Measurements from ENCODE around the gene PAX8. TPM values are rescaled to one million over a fixed set of nuclear protein-coding genes. Genes with fewer than 3 reads are reported as not detected.

The PAX8 gene
- total RNA-seq, 1 experiment from 2014 or later: 0.15 TPM

DNA sequence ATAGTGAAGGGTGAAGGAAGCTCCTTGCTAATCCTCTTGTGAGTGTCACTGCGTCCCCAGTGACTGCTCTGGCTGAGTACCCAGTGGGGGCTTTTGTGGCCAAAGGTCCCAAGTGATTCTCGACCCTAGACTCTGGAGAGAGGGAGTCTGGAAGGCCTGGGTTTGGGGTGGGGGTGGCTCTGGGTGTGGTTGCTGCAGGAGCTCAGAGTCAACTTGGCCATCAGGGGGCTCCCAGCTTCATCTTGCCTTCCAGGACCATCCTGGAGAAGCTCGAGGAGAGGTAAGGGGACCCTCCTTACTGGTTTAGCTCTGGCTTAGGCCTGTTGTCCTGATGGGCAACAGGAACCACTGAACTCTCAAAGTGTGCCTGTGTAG lies 104.4 kb downstream of the PAX8 start:
- DNase-seq (ENCODE audit: low read depth, low spot score): no peak
- BruUV-seq (replicated peaks): no TSS peak
- no peak for ATAC-seq
- H3K36me3 ChIP-seq (ENCODE audit: control insufficient read depth, insufficient read depth, low read length): no peaks in the 10 kb centered on the region
- H3K27me3 ChIP-seq (ENCODE audit: control insufficient read depth, insufficient read depth, low read length): no peaks in the 10 kb centered on the region
- intact Hi-C loops (cut with micrococcal nuclease; ENCODE audit: unreplicated experiment) (no loop called here), in situ Hi-C loops (cut with HindIII; ENCODE audit: low pct_unique_long_range_greater_than_20kb, low sequenced_read_pairs) (no loop called here)
- ChIA-PET CTCF (no interaction called here), POLR2A (interaction anchor here (0.6 kb wide), 1 partner anchor 105 kb away, joined by 3 read pairs; no protein-coding TSS in a partner anchor)
- no peaks in the 10 kb centered on the region for H3K9me3 ChIP-seq (ENCODE audit: control insufficient read depth, insufficient read depth, low read depth, low read length)
- H3K27ac ChIP-seq (ENCODE audit: low read length): no peak overlapping the region
- no peaks in the 10 kb centered on the region for H3K4me1 ChIP-seq (ENCODE audit: control insufficient read depth, insufficient read depth, low read length)
- TF ChIP-seq TCF7L2 (IDR thresholded peaks at IDR 0.05; ENCODE audit: low read depth, low read length): no peak
- TF ChIP-seq, protein P1, sequence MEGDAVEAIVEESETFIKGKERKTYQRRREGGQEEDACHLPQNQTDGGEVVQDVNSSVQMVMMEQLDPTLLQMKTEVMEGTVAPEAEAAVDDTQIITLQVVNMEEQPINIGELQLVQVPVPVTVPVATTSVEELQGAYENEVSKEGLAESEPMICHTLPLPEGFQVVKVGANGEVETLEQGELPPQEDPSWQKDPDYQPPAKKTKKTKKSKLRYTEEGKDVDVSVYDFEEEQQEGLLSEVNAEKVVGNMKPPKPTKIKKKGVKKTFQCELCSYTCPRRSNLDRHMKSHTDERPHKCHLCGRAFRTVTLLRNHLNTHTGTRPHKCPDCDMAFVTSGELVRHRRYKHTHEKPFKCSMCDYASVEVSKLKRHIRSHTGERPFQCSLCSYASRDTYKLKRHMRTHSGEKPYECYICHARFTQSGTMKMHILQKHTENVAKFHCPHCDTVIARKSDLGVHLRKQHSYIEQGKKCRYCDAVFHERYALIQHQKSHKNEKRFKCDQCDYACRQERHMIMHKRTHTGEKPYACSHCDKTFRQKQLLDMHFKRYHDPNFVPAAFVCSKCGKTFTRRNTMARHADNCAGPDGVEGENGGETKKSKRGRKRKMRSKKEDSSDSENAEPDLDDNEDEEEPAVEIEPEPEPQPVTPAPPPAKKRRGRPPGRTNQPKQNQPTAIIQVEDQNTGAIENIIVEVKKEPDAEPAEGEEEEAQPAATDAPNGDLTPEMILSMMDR (IDR thresholded peaks at IDR 0.05): no peak
- no peak for TF ChIP-seq REST (IDR thresholded peaks at IDR 0.05; ENCODE audit: insufficient read depth in 1 of 2, low read depth in 2 of 2, low read length in 1 of 2)
- no peak for TF ChIP-seq SIN3A (IDR thresholded peaks at IDR 0.05; ENCODE audit: borderline replicate concordance, insufficient read depth, low read depth, low read length)
- TF ChIP-seq POLR2AphosphoS5 (IDR thresholded peaks at IDR 0.05; ENCODE audit: low read depth, low read length): no peak
- H3K4me3 ChIP-seq (ENCODE audit: low read depth in 2 of 2, low read length in 2 of 2): no peak overlapping the region

DNA sequence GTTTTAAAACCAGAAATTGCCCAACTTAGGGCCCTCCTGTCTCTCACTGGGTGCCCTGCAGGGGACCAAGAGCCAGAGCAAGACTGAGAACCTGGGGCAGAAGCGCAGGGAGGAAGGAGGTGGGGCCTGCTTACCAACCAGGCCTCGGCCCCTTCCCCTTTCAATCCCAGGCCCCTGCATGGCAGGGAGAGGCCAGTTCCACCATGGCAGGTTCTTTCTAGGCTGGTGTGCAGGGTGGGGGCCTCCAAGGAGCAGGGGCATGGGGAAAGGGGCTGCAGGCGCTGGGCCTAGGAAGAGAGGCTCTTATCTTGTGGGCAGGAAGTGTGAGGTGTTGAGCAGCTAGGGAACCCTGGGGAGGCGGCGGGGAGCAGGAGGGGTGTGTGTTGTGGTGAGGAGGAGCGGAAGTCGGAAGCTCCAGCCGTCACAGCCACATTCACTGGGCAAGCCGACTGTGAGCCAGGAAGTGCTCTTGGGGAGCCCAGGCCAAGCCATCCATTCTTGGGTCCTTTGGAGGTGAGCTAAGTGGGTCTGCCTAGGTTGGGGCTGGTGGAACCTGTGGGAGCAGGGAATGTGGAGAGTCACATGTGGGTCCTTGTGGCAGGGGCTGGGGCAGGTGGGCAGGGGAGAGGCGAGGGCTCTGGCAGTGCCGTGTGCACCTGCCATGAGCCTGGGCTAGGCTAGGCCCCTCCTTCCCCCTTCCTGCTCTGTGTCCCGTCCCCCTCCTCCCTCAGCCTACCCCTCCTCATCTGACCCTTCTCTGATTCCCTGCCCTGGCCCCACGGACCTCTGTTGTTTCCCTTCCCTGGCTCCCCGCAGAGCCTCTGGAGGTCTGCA lies 105.0 kb downstream of the PAX8 start, which contains the start of gene PSD4:
Gene PSD4, plus strand, starts transcription at position 430 of the 834 bp plus-strand sequence. CDS start 8,486 bp downstream, outside the sequence.
- no peak for DNase-seq (ENCODE audit: low read depth, low spot score)
- Histone ChIP-seq H3K27me3 (ENCODE audit: control insufficient read depth, insufficient read depth, low read length) (no peaks in the 10 kb centered on the region), H3K36me3 (ENCODE audit: control insufficient read depth, insufficient read depth, low read length) (no peaks in the 10 kb centered on the region), H3K4me1 (ENCODE audit: control insufficient read depth, insufficient read depth, low read length) (no peaks in the 10 kb centered on the region), H3K9me3 (ENCODE audit: control insufficient read depth, insufficient read depth, low read depth, low read length) (no peaks in the 10 kb centered on the region), H3K4me3 (ENCODE audit: low read depth in 2 of 2, low read length in 2 of 2) (no peak within 1 kb of the TSS), H3K27ac (ENCODE audit: low read length) (no peak within 1 kb of the TSS)
- BruUV-seq (replicated peaks): no TSS peak
- intact Hi-C loops (cut with micrococcal nuclease; ENCODE audit: unreplicated experiment): no loop called here
- ChIA-PET CTCF (no interaction called here), POLR2A (interaction anchor here (0.6 kb wide), 1 partner anchor 106 kb away, joined by 3 read pairs; no protein-coding TSS in a partner anchor)
- no peak for ATAC-seq
- TF ChIP-seq, protein P1 (IDR thresholded peaks at IDR 0.05): no peak
- TF ChIP-seq SIN3A (IDR thresholded peaks at IDR 0.05; ENCODE audit: borderline replicate concordance, insufficient read depth, low read depth, low read length) (no peak), POLR2AphosphoS5 (IDR thresholded peaks at IDR 0.05; ENCODE audit: low read depth, low read length) (no peak), REST (IDR thresholded peaks at IDR 0.05; ENCODE audit: insufficient read depth in 1 of 2, low read depth in 2 of 2, low read length in 1 of 2) (no peak), TCF7L2 (IDR thresholded peaks at IDR 0.05; ENCODE audit: low read depth, low read length) (no peak)
- in situ Hi-C loops (cut with HindIII; ENCODE audit: low pct_unique_long_range_greater_than_20kb, low sequenced_read_pairs): no loop called here

Measured in Panc1 (cell line).